Measurements from ENCODE around the gene NOTCH1.

NOTCH1 gene

DNA sequence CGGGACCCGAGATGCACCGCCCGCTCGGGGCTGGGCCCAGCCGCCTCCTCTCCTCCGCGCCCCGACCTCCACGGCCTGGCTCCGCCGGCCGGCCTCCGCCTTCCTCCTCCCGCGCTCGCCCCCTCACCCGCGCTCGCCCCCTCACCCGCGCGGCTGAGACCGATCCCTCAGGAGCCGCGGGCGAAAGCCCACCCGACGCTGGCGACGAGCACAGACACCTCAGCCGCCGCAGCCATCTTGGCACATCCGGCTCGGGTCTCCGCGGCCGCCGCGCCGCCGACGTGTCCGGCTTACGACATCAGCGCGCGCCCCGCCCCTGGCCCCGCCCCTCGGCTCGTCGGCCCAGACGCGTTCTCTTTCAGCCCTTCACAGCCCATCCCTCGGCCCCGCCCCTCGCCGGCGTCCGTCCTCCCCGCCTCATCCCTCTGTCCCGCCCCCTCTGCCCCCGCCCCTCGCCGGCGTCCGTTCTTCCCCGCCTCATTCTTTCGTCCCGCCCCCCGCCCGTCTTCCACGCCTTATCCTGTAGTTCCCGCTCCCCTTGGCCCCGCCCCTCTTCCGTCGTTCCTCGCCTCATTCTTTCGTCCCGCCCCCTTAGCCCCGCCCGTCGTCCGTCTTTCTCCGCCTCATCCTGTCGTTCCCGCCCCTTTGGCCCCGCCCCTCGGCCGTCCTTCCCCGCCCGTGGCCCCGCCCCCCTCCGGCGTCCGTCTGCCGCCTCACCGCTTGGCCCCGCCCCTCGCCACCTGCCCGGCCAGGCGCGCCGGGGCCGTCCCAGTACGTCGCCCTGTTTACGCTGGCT lies 62.9 kb downstream of the NOTCH1 start, which contains the start of gene SEC16A:
Gene SEC16A (minus strand): TSS at position 248 of the 796 bp plus-strand sequence. CDS start 5,425 bp downstream, outside the sequence.
- DNase-seq (ENCODE audit: low spot score) = peak; percentile 99
- ChIA-PET CTCF (interaction anchor here (1.3 to 8.9 kb wide), 3 partner anchors 144 to 152 kb away, joined by 6 to 232 read pairs (median 73); no protein-coding TSS in a partner anchor), POLR2A (ENCODE audit: low non-redundant PET) (no interaction called here)
- peak within 1 kb of the TSS; percentile 98 for H3K27ac ChIP-seq
- TF ChIP-seq, protein P1, sequence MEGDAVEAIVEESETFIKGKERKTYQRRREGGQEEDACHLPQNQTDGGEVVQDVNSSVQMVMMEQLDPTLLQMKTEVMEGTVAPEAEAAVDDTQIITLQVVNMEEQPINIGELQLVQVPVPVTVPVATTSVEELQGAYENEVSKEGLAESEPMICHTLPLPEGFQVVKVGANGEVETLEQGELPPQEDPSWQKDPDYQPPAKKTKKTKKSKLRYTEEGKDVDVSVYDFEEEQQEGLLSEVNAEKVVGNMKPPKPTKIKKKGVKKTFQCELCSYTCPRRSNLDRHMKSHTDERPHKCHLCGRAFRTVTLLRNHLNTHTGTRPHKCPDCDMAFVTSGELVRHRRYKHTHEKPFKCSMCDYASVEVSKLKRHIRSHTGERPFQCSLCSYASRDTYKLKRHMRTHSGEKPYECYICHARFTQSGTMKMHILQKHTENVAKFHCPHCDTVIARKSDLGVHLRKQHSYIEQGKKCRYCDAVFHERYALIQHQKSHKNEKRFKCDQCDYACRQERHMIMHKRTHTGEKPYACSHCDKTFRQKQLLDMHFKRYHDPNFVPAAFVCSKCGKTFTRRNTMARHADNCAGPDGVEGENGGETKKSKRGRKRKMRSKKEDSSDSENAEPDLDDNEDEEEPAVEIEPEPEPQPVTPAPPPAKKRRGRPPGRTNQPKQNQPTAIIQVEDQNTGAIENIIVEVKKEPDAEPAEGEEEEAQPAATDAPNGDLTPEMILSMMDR (conservative IDR thresholded peaks at IDR 0.05; ENCODE audit: low read depth) = no peak

DNA sequence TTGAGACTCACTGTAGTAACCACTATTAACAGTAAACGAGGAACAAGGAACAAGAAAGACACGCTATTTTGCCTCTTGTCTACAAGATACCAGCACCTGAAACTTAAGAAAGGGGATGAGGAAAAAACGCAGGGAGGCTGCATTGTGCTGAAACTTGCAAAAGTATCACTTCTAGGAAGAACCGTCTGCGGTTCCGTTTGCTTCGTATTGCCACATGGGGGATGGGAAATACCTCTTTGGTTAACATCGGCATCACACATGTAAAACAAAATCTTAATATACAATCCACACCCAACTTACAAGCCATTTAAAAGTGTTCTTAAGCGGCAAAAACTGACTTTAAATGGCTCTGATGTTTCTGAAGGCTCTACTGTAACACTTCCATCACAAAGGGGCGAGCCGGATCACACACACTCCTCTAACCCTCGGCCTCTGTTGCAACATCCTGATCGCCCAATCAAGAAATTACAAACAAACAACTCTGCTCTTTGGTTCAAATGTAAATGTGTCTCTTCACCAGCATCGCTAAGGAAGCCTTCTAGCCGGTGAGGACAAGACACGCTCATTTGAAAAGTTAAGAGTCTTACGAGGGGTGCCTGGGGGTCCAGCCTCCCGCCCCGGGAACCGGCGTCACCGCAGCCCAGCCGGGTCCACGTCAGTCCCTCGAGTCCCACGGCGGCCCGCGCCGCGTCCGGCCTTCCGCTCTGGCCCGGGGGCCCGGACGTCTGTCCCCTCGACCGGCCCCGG lies 63.6 kb downstream of the NOTCH1 start:
- POLR2A ChIA-PET (ENCODE audit: low non-redundant PET) = no interaction called here
- CTCF ChIA-PET = no interaction called here
- H3K27ac ChIP-seq = peak overlapping the region; percentile 98
- peak; percentile 61 for DNase-seq (ENCODE audit: low spot score)
- TF ChIP-seq, protein P1 (conservative IDR thresholded peaks at IDR 0.05; ENCODE audit: low read depth) = no peak

DNA sequence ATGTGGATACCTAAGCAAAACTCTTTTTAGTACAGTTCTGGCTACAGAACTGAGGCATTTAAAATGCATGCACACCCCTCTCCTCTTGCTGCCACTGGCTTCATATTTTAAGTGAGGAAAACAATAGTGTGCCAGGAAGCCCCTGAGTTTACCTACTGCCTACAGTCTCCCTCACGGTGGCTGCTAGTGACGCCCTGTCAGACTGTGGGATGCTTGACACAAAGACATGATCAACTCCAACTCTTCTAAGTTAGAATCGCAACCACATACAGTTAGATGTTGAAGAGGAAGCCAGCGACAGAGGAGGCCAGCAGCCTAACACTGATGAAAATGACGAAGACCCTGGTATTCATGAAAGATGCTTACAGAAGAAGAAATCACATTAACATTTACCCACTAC lies 64.3 kb downstream of the NOTCH1 start:
- DNase-seq (ENCODE audit: low spot score) = no peak
- 0 out of 2 replicates have a peak overlapping the region, but pooled peaks have one; percentile 11 for H3K27ac ChIP-seq
- ChIA-PET POLR2A (ENCODE audit: low non-redundant PET) (no interaction called here), CTCF (no interaction called here)
- TF ChIP-seq, protein P1 (conservative IDR thresholded peaks at IDR 0.05; ENCODE audit: low read depth) = no peak

DNA sequence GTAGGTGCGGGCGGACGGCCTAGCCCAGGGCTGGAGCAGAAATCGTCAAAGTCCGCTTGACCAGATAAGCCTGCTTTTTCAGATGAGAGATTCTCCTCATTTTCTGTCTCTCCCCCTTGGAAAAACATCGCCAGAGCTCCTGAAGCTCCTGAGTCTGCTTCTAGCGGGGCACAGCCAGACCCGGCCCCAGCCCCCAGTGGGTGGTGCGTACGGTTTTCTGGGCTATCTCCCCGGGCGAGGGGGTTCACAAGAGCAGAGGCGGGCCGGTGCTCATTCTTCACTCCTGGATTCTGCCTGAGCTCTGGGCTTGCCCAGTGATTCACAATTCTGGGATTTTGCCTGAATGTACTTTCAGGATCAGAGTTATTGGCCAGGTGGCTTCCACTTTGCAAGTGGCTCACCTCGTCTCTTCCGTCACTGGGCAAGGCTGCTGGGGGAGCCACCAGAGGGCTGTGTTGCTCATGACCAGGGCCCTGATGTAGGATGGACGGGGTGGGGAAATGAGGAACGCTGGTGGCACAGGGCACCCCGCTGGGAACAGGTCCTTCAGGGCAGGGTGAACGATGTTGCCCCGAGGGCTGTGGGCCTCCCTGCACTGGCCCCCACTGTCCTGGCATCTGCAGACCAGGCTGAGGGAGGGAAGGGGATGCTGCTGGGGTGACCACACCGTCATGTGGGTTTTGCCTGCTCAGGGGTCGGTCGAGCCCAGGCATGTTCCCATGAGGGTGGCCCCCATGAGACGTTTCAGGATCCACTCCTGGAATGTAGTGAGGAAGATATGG lies 69.3 kb downstream of the NOTCH1 start:
- TF ChIP-seq, protein P1 (conservative IDR thresholded peaks at IDR 0.05; ENCODE audit: low read depth) = no peak
- CTCF ChIA-PET = interaction anchor here (0.7 kb wide), 1 partner anchor 35 kb away, joined by 3 read pairs; no protein-coding TSS in a partner anchor
- H3K27ac ChIP-seq = peak overlapping the region; percentile 40
- POLR2A ChIA-PET (ENCODE audit: low non-redundant PET) = no interaction called here
- no peak for DNase-seq (ENCODE audit: low spot score)

DNA sequence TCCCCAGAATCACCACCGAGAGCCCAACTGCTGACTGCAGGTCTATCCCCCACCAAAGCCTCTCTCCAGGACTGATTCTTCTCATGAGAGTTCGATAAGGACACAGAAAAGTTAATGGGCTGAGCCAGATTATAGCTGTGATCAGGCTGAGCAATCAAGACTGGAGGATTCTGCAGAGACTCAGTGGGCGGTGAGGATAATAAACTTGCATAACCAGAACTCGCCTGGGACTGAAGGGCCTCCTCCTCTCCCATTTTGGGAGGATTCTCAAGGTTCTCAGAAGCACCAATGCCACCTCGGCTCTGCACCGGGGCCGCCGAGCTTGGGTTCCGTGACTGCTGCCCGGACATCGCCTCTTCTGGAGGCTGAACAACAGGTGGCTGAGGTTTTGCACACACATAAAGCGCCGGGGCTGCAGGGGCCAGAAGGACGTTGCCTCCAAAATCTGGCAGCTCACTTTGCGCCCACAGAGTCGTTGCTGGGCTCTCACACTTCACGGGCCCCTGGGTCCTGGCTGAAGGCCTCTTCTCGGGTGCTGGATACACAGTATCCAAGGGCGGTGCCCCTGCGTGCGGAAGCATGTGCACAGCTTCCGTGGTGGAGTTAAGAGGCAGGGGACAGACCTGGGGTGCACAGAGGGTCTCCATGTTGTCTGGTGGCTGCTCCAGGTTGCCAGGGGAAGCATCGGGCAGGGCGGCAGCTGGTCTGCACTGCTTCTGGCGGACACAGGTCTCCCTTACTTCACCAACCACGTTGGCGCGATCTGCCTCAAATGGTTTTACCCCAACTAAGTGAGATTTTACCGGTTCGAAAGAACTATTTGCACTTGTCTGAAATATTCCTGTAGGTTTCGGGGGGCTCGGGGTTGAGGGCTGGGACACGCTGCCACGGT lies 70.6 kb downstream of the NOTCH1 start:
- no peak for DNase-seq (ENCODE audit: low spot score)
- ChIA-PET CTCF (interaction anchor here (0.7 kb wide), 1 partner anchor 34 kb away, joined by 3 read pairs; no protein-coding TSS in a partner anchor), POLR2A (ENCODE audit: low non-redundant PET) (interaction anchor here (0.6 kb wide), 1 partner anchor 294 kb away, joined by 3 read pairs; no protein-coding TSS in a partner anchor)
- TF ChIP-seq, protein P1 (conservative IDR thresholded peaks at IDR 0.05; ENCODE audit: low read depth) = no peak
- peak overlapping the region; percentile 40 for H3K27ac ChIP-seq
